Spleen (tissue), 11 donors: Measurements from ENCODE around the gene ESYT2. TPM values are rescaled to one million over a fixed set of nuclear protein-coding genes. Genes with fewer than 3 reads are reported as not detected.

Experiments used
- DNase-seq: peaks from one replicate; pipeline ENCODE4 v3.0.0-alpha.2; 2020
- H3K27ac ChIP-seq, 8 donors: fragments of 200-600 bp; sonication (generic) in 7 of 8; 1 replicate in 4 of 8; 2 replicates in 4 of 8; pipeline versions ENCODE4 v1.5.0 to v1.8.0; 2016 to 2021; ENCODE audit warnings: inconsistent platforms in 4 of 8, mild to moderate bottlenecking in 4 of 8, moderate library complexity in 1 of 8
- H3K27me3 ChIP-seq, 7 donors: fragments of 200-600 bp; sonication (generic) in 6 of 7; replicated peaks in 1 of 7; 1 replicate in 4 of 7; 2 replicates in 3 of 7; pipeline versions ENCODE4 v1.5.0 to v1.8.0; 2016 to 2021; ENCODE audit warnings: inconsistent platforms in 3 of 7, mild to moderate bottlenecking in 1 of 7
- H3K36me3 ChIP-seq, 6 donors: fragments of 200-600 bp; sonication (generic) in 5 of 6; 1 replicate in 4 of 6; 2 replicates in 2 of 6; pipeline versions ENCODE4 v1.5.0 to v1.8.0; 2016 to 2021; ENCODE audit warnings: inconsistent platforms in 2 of 6
- H3K4me1 ChIP-seq, 6 donors: fragments of 200-600 bp; sonication (generic) in 5 of 6; 1 replicate in 3 of 6; 2 replicates in 3 of 6; pipeline versions ENCODE4 v1.5.0 to v1.8.0; 2016 to 2021; ENCODE audit warnings: inconsistent platforms in 3 of 6
- H3K4me3 ChIP-seq, 8 donors: fragments of 200-600 bp; sonication (generic) in 7 of 8; 1 replicate in 4 of 8; 2 replicates in 4 of 8; pipeline versions ENCODE4 v1.5.0 to v1.8.0; 2016 to 2021; ENCODE audit warnings: inconsistent platforms in 4 of 8, mild to moderate bottlenecking in 4 of 8, moderate library complexity in 2 of 8
- H3K9me3 ChIP-seq, 8 donors: fragments of 200-600 bp; sonication (generic) in 7 of 8; 1 replicate in 4 of 8; 2 replicates in 4 of 8; pipeline versions ENCODE4 v1.5.0 to v1.8.0; 2016 to 2021; ENCODE audit warnings: inconsistent platforms in 4 of 8
- POLR2A ChIP-seq, 3 donors: fragments of 450-650 bp; IDR thresholded peaks; one replicate each; pipeline ENCODE4 v1.5.1; 2017; ENCODE audit warnings: antibody characterized with exemption in 3 of 3, mild to moderate bottlenecking in 1 of 3
- POLR2AphosphoS5 ChIP-seq, 3 donors: sonication (generic); formaldehyde crosslinking; IDR thresholded peaks; one replicate each; pipeline ENCODE4 v1.5.1; 2017; ENCODE audit warnings: antibody characterized with exemption in 3 of 3
- WGBS, 5 donors: extraction: QIAGEN DNeasy Blood & Tissue Kit in 3 of 5; methylation state at CpG; one replicate each; pipeline versions ENCODE4 v1.1.5 to v1.1.7; 2013 to 2018; 5-methylcytosine and 5-hydroxymethylcytosine counted together
- intact Hi-C: fragments of 100-400 bp; cut with DNase I; formaldehyde crosslinking; loops from one replicate; pipeline ENCODE4 v1.15.0; 2023; ENCODE audit warnings: low total_unique reads
- polyA plus RNA-seq, 3 donors: library from polyadenylated mRNA; stranded (reverse); fragments of 200-250 nt; gene quantifications; one replicate each; pipeline ENCODE4 v1.2.1, GENCODE V29; 2013
- total RNA-seq, 7 donors: library from RNA; depleted of rRNA in 3 of 7; stranded (reverse); fragments of >200 nt in 3 of 7; fragmentation: NEBNext Ultra II Directional in 4 of 7; extraction: Animal tissue kit (Norgen Biotek cat#: 25700) in 4 of 7; gene quantifications; one replicate each; pipeline versions ENCODE4 v1.1.0 to v1.2.1, GENCODE V29; 2016 to 2021
- TF ChIP-seq, protein P1 (sequence below), 11 experiments: fragments of 200-600 bp in 7 of 11; fragments of 450-650 bp in 4 of 11; sonication (generic) in 4 of 11; IDR thresholded peaks in 8 of 11; conservative IDR thresholded peaks in 3 of 11; 1 replicate in 7 of 11; 2 replicates in 4 of 11; pipeline versions ENCODE4 v1.4.0 to v1.8.0; 2016 to 2021; ENCODE audit warnings: antibody characterized with exemption in 11 of 11, inconsistent platforms in 4 of 11, mild to moderate bottlenecking in 1 of 11
- donor health status: healthy with polysubstance abuse.
- donor health status: DM: no; HTN: no; CAD: no; lungs with moderate emphysema.
- donor health status: DM: no; HTN: no; CAD: no.
- donor health status: Bipolar disorder and iron deficiency.
- donor health status: healthy.
- donor health status: DM: no; HTN: no; CAD: no.
- donor health status: DM: yes; HTN: yes; CAD: no.

Gene ESYT2
- total and polyA plus RNA-seq, 10 donors: 6.6 to 61.0 (median 45.9) TPM

DNA sequence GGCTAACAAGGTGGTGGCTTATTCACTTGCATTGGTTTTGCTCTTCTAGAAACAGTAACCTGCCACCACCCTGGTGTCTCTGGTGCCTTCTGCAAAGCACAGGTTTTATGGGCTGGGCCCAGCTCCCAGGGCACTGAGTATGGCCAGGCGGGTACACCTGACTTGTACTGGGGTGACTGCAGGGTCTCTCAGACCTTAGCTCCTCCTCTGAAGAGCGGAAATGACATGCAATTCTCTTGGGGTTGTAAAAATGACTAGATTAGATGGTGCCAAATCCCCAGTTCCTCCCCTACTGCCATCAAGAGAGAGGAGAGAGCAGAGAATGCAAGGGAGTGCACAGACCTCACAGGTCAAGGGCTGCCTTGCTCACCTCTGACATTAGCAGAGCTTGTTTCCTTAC is 14.7 kb downstream of the ESYT2 start:
- H3K4me1 ChIP-seq: peaks cover 18 to 96% (median 59%) of the 10 kb centered on the region in 6 donors
- H3K27ac ChIP-seq: peak overlapping the region in 5 of 8 donors; percentile 22 to 91 (median 45)
- no peak for TF ChIP-seq POLR2AphosphoS5 (IDR thresholded peaks at IDR 0.05)
- TF ChIP-seq, protein P1, sequence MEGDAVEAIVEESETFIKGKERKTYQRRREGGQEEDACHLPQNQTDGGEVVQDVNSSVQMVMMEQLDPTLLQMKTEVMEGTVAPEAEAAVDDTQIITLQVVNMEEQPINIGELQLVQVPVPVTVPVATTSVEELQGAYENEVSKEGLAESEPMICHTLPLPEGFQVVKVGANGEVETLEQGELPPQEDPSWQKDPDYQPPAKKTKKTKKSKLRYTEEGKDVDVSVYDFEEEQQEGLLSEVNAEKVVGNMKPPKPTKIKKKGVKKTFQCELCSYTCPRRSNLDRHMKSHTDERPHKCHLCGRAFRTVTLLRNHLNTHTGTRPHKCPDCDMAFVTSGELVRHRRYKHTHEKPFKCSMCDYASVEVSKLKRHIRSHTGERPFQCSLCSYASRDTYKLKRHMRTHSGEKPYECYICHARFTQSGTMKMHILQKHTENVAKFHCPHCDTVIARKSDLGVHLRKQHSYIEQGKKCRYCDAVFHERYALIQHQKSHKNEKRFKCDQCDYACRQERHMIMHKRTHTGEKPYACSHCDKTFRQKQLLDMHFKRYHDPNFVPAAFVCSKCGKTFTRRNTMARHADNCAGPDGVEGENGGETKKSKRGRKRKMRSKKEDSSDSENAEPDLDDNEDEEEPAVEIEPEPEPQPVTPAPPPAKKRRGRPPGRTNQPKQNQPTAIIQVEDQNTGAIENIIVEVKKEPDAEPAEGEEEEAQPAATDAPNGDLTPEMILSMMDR (IDR thresholded peaks at IDR 0.05 in 8 of 11, conservative IDR thresholded peaks at IDR 0.05 in 3 of 11): no peak
- no peak for TF ChIP-seq POLR2A (IDR thresholded peaks at IDR 0.05)
- H3K4me3 ChIP-seq: no peak overlapping the region
- H3K27me3 ChIP-seq: no peaks in the 10 kb centered on the region
- no peaks in the 10 kb centered on the region for H3K9me3 ChIP-seq
- intact Hi-C loops: no loop called here
- no peak for DNase-seq
- H3K36me3 ChIP-seq: no peaks in the 10 kb centered on the region
- whole genome bisulfite sequencing, 5 donors: 58 to 90% (median 77%) methylated on average over 2 of the region's 2 CpGs

GRCh38 chr7:158812684-158813083 is 16.6 kb downstream of the ESYT2 start:
- Histone ChIP-seq H3K27ac (peak overlapping the region in 6 of 8 donors; percentile 4 to 82 (median 34)), H3K36me3 (peaks cover 0 to 14% (median 3%) of the 10 kb centered on the region in 6 donors), H3K27me3 (no peaks in the 10 kb centered on the region), H3K4me1 (peaks cover 4 to 82% (median 41%) of the 10 kb centered on the region in 6 donors), H3K4me3 (no peak overlapping the region), H3K9me3 (no peaks in the 10 kb centered on the region)
- intact Hi-C loops: no loop called here
- WGBS, 5 donors: 56 to 72% (median 65%) methylated on average over 5 of the region's 5 CpGs
- TF ChIP-seq POLR2AphosphoS5 (IDR thresholded peaks at IDR 0.05): peak in 1 of 3 donors; percentile 34
- TF ChIP-seq, protein P1 (IDR thresholded peaks at IDR 0.05 in 8 of 11, conservative IDR thresholded peaks at IDR 0.05 in 3 of 11): no peak
- DNase-seq: no peak

DNA sequence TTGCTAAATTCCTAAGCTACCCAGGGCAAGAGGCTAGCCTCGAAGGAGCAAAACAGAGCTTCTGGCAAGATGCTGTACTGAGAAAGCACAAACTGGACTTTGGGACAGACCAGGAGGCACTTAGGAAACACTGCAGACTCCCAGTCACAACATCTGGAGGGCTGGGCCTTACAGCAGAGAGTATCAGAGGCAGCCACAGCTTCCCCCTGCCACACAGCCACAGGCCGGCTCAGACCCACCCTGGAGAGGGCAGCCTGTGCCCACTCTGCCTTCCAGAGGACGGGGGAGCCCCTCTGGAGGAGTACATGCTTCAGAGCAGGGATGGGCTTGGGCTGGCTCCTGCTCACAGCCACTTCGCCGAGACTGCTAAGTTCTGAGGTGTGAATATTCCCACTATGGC is 17.4 kb downstream of the ESYT2 start:
- no peak for DNase-seq
- whole genome bisulfite sequencing, 5 donors: 63 to 74% (median 64%) methylated on average over 5 of the region's 5 CpGs
- Histone ChIP-seq H3K4me1 (peaks cover 2 to 82% (median 34%) of the 10 kb centered on the region in 6 donors), H3K27ac (peak overlapping the region in 6 of 8 donors; percentile 19 to 82 (median 49)), H3K36me3 (peaks cover 0 to 17% (median 3%) of the 10 kb centered on the region in 6 donors), H3K27me3 (no peaks in the 10 kb centered on the region), H3K4me3 (no peak overlapping the region), H3K9me3 (no peaks in the 10 kb centered on the region)
- intact Hi-C loops: no loop called here
- TF ChIP-seq POLR2AphosphoS5 (IDR thresholded peaks at IDR 0.05): no peak
- TF ChIP-seq POLR2A (IDR thresholded peaks at IDR 0.05): no peak

- H3K36me3 ChIP-seq: peaks cover 0 to 17% (median 3%) of the 10 kb centered on the region in 6 donors
- DNase-seq: no peak
- intact Hi-C loops: no loop called here
- no peaks in the 10 kb centered on the region for H3K9me3 ChIP-seq
- TF ChIP-seq POLR2AphosphoS5 (IDR thresholded peaks at IDR 0.05) (no peak), POLR2A (IDR thresholded peaks at IDR 0.05) (no peak)
- TF ChIP-seq, protein P1 (IDR thresholded peaks at IDR 0.05 in 8 of 11, conservative IDR thresholded peaks at IDR 0.05 in 3 of 11): no peak
- peak overlapping the region in 6 of 8 donors; percentile 19 to 82 (median 49) for H3K27ac ChIP-seq
- 80 to 90% (median 85%) methylated on average over 8 of the region's 8 CpGs for WGBS, 5 donors
- H3K4me1 ChIP-seq: peaks cover 2 to 78% (median 32%) of the 10 kb centered on the region in 6 donors
- H3K4me3 ChIP-seq: no peak overlapping the region
- H3K27me3 ChIP-seq: no peaks in the 10 kb centered on the region
These were observed 17.8 kb downstream of the ESYT2 start for GRCh38 chr7:158811461-158811860.
